Stimulated activated CD8-positive, alpha-beta memory T cell treated with anti-CD3 and anti-CD28 coated beads, Interleukin-7, amount 100 ng/mL, for 24 hours (primary cell): Measurements from ENCODE around the gene CAPN14.
A peak's percentile ranks its signal among the peaks of the same experiment; 100 is the strongest.

Experiments
- DNase-seq: peaks from one replicate; pipeline ENCODE4 v3.0.0-alpha.2; 2020; ENCODE audit warnings: low read depth

CAPN14 gene

GRCh38 chr2:31141443-31142085 lies 75.8 kb downstream of the CAPN14 start:
- no peak for DNase-seq

- DNase-seq = no peak
Measured at GRCh38 chr2:31140151-31140550, 77.2 kb downstream of the CAPN14 start.

GRCh38 chr2:31139671-31140070 lies 77.6 kb downstream of the CAPN14 start:
- no peak for DNase-seq

- DNase-seq = peak; percentile 7
Measured at GRCh38 chr2:31138037-31138962, 79.0 kb downstream of the CAPN14 start, which contains the start of gene GALNT14. TSS of gene GALNT14 (minus strand) at chr2:31138440. CDS start at chr2:31138086, 354 bp downstream.

- no peak for DNase-seq
Measured at GRCh38 chr2:31137211-31138036, 79.9 kb downstream of the CAPN14 start.

- DNase-seq = no peak
Measured at GRCh38 chr2:31136732-31137131, 80.6 kb downstream of the CAPN14 start.

- no peak for DNase-seq
Measured at GRCh38 chr2:31136000-31136399, 81.3 kb downstream of the CAPN14 start.

- DNase-seq = no peak
Measured at GRCh38 chr2:31134480-31134879, 82.8 kb downstream of the CAPN14 start.

- no peak for DNase-seq
Measured at GRCh38 chr2:31132786-31133185, 84.5 kb downstream of the CAPN14 start.

GRCh38 chr2:31131871-31132270 lies 85.4 kb downstream of the CAPN14 start:
- no peak for DNase-seq

GRCh38 chr2:31129375-31130171 lies 87.7 kb downstream of the CAPN14 start:
- no peak for DNase-seq

GRCh38 chr2:31127931-31128330 lies 89.4 kb downstream of the CAPN14 start:
- no peak for DNase-seq

- DNase-seq = no peak
Measured at GRCh38 chr2:31125918-31126695, 91.2 kb downstream of the CAPN14 start.

- DNase-seq = no peak
Measured at GRCh38 chr2:31124904-31125303, 92.4 kb downstream of the CAPN14 start.
